PC-9 (cell line): ENCODE results near the gene CLTCL1. TPM values are rescaled to one million over a fixed set of nuclear protein-coding genes. Genes with fewer than 3 reads are reported as not detected.
"Not testable (repeated sequence)": the region's sequence is repeated elsewhere in the genome, so short reads cannot be mapped to it uniquely, and the experiment has no call there.

Experiments
- BruUV-seq: library from RNA; stranded (reverse); fragments of 400-500 nt; replicated peaks from 2 replicates; lab custom pipeline; 2021; lab: Mats Ljungman, UMichigan
- CTCF ChIA-PET: fragments of 300-600 bp; sonication (Branson Sonifier 250); formaldehyde crosslinking; loops from one replicate; lab custom pipeline; 2022; ENCODE audit warnings: antibody characterized with exemption; lab: Charles Lee
- POLR2A ChIA-PET: fragments of 300-600 bp; sonication (Branson Sonifier 250); formaldehyde crosslinking; loops from one replicate; lab custom pipeline; 2022; ENCODE audit warnings: antibody characterized with exemption; ENCODE audit not compliant: unreplicated experiment; lab: Charles Lee
- DNase-seq, 2 experiments: peaks; one replicate each; pipeline versions ENCODE4 v3.0.0 to v3.0.0-alpha.2; 2015 to 2022; ENCODE audit warnings: mixed read lengths in 1 of 2
- H2AFZ ChIP-seq: fragments of 200-600 bp; sonication (generic); 2 replicates; pipeline ENCODE4 v1.8.1; 2017; ENCODE audit warnings: antibody characterized with exemption
- H3F3A ChIP-seq: fragments of 200-600 bp; sonication (generic); 2 replicates; pipeline ENCODE4 v1.8.1; 2017; ENCODE audit warnings: antibody characterized with exemption, mild to moderate bottlenecking, low read depth; ENCODE audit not compliant: insufficient read depth
- H3K27ac ChIP-seq: fragments of 200-600 bp; sonication (generic); 2 replicates; pipeline ENCODE4 v1.6.1; 2016; ENCODE audit warnings: mixed run types
- H3K27me3 ChIP-seq: fragments of 200-600 bp; sonication (generic); 2 replicates; pipeline ENCODE4 v1.6.1; 2016; ENCODE audit warnings: low read depth, mixed run types; ENCODE audit not compliant: insufficient read depth
- H3K36me3 ChIP-seq: fragments of 200-600 bp; sonication (generic); 2 replicates; pipeline ENCODE4 v1.6.1; 2016; ENCODE audit warnings: low read depth, mixed run types
- H3K4me1 ChIP-seq: fragments of 200-600 bp; sonication (generic); replicated peaks from 2 replicates; pipeline ENCODE4 v1.6.1; 2016; ENCODE audit warnings: mixed run types; ENCODE audit not compliant: insufficient read depth
- H3K4me2 ChIP-seq: fragments of 200-600 bp; sonication (generic); 2 replicates; pipeline ENCODE4 v1.6.1; 2017; ENCODE audit warnings: mixed run types
- H3K4me3 ChIP-seq: fragments of 200-600 bp; sonication (generic); 2 replicates; pipeline ENCODE4 v1.6.1; 2016; ENCODE audit warnings: mixed run types
- H3K79me2 ChIP-seq: fragments of 200-600 bp; sonication (generic); 2 replicates; pipeline ENCODE4 v1.6.1; 2017; ENCODE audit warnings: low read depth, mixed run types
- H3K9me2 ChIP-seq: fragments of 200-600 bp; sonication (generic); 2 replicates; pipeline ENCODE4 v1.8.1; 2017; ENCODE audit warnings: mild to moderate bottlenecking; ENCODE audit not compliant: insufficient read depth
- H3K9me3 ChIP-seq: fragments of 200-600 bp; sonication (generic); 2 replicates; pipeline ENCODE4 v1.8.1; 2016; ENCODE audit warnings: low read depth; ENCODE audit not compliant: insufficient read depth
- H4K20me1 ChIP-seq: fragments of 200-600 bp; sonication (generic); 2 replicates; pipeline ENCODE4 v1.8.1; 2017; ENCODE audit not compliant: insufficient read depth
- CTCF ChIP-seq: fragments of 200-600 bp; sonication (generic); conservative IDR thresholded peaks from 2 replicates; pipeline ENCODE4 v1.6.1; 2017; ENCODE audit warnings: mixed run types, antibody characterized with exemption, mild to moderate bottlenecking, moderate library complexity
- EZH2 ChIP-seq: fragments of 200-600 bp; sonication (generic); IDR thresholded peaks from 2 replicates; pipeline ENCODE4 v1.8.0; 2017; ENCODE audit warnings: antibody characterized with exemption, low read depth
- intact Hi-C: fragments of 100-400 bp; cut with micrococcal nuclease; formaldehyde crosslinking; loops from one replicate; pipeline ENCODE4 v1.10.0; 2022; ENCODE audit not compliant: unreplicated experiment
- total RNA-seq: library from RNA; stranded (reverse); gene quantifications from 2 replicates; pipeline ENCODE4 v1.2.3, GENCODE V29; 2021

Gene CLTCL1
- total RNA-seq, 1 experiment from 2014 or later: 7.2 TPM

- H3K79me2 ChIP-seq: no peaks in the 10 kb centered on the region
- H3K4me2 ChIP-seq: no peak overlapping the region
- no peak for DNase-seq
- no peaks in the 10 kb centered on the region for H3K9me3 ChIP-seq
- POLR2A ChIA-PET: no interaction called here
- no peaks in the 10 kb centered on the region for H3K4me1 ChIP-seq
- no TSS peak for BruUV-seq
- TF ChIP-seq CTCF: no peak
- TF ChIP-seq EZH2: no peak
- no peaks in the 10 kb centered on the region for H3K36me3 ChIP-seq
- no peak overlapping the region for H3K27ac ChIP-seq
- no peaks in the 10 kb centered on the region for H3K9me2 ChIP-seq
- H4K20me1 ChIP-seq: no peaks in the 10 kb centered on the region
- H3K27me3 ChIP-seq: peaks cover 23% of the 10 kb centered on the region
- CTCF ChIA-PET: no interaction called here
- no peak overlapping the region for H2AFZ ChIP-seq
- no peak overlapping the region for H3K4me3 ChIP-seq
- intact Hi-C loops: no loop called here
- H3F3A ChIP-seq: no peaks in the 10 kb centered on the region
These were observed 127.1 kb downstream of the CLTCL1 start for GRCh38 chr22:19164425-19164824.

GRCh38 chr22:19158649-19159048, 132.9 kb downstream of the CLTCL1 start:
- H3F3A ChIP-seq, DNase-seq, H3K27ac ChIP-seq, POLR2A ChIA-PET, H3K9me2 ChIP-seq, H3K9me3 ChIP-seq, BruUV-seq, H4K20me1 ChIP-seq, H3K36me3 ChIP-seq, intact Hi-C loops, H3K79me2 ChIP-seq, CTCF ChIA-PET, H3K4me2 ChIP-seq, H3K27me3 ChIP-seq, H3K4me1 ChIP-seq, H2AFZ ChIP-seq, H3K4me3 ChIP-seq: not testable (repeated sequence)

- H4K20me1 ChIP-seq, DNase-seq, H3K9me3 ChIP-seq, H3K79me2 ChIP-seq, H3K4me2 ChIP-seq, BruUV-seq, CTCF ChIA-PET, H3K36me3 ChIP-seq, H3K27ac ChIP-seq, H3K4me3 ChIP-seq, H3K4me1 ChIP-seq, intact Hi-C loops, H3K9me2 ChIP-seq, H3F3A ChIP-seq, H2AFZ ChIP-seq: not testable (repeated sequence)
- POLR2A ChIA-PET: interaction anchor here (0.7 kb wide), 1 partner anchor 23 kb away, joined by 3 read pairs; no protein-coding TSS in a partner anchor
- H3K27me3 ChIP-seq: peaks cover 21% of the 10 kb centered on the region
These were observed 135.4 kb downstream of the CLTCL1 start for GRCh38 chr22:19156109-19156508.

- no TSS peak for BruUV-seq
- Histone ChIP-seq H3K79me2 (no peaks in the 10 kb centered on the region), H2AFZ (no peak overlapping the region), H3K9me3 (no peaks in the 10 kb centered on the region), H3K4me1 (no peaks in the 10 kb centered on the region), H3K27ac (no peak overlapping the region), H3F3A (no peaks in the 10 kb centered on the region), H3K4me2 (no peak overlapping the region), H3K4me3 (no peak overlapping the region), H3K27me3 (peaks cover 21% of the 10 kb centered on the region), H3K36me3 (no peaks in the 10 kb centered on the region), H3K9me2 (no peaks in the 10 kb centered on the region), H4K20me1 (no peaks in the 10 kb centered on the region)
- no peak for DNase-seq
- intact Hi-C loops: no loop called here
- CTCF ChIA-PET: no interaction called here
- TF ChIP-seq CTCF (no peak), EZH2 (no peak)
- POLR2A ChIA-PET: no interaction called here
These were observed 138.3 kb downstream of the CLTCL1 start for GRCh38 chr22:19152942-19153883.
